GM21529 (cell line): ENCODE results near the gene ADAD1.
"Not testable (repeated sequence)": the region's sequence is repeated elsewhere in the genome, so short reads cannot be mapped to it uniquely, and the experiment has no call there.

Experiments used
- ATAC-seq: cut with Tn5 transposase; IDR thresholded peaks from one replicate; pipeline ENCODE4 v1.9.1; 2021; ENCODE audit not compliant: unreplicated experiment

Gene ADAD1

GRCh38 chr4:122378711-122379110 is at the start of gene ADAD1:
Gene ADAD1, plus strand, starts transcription at chr4:122379011. Its CDS starts 1,059 bp downstream, at chr4:122380070.
- no peak for ATAC-seq

- no peak for ATAC-seq
Measured at GRCh38 chr4:122329876-122330565, 48.8 kb upstream of the ADAD1 start.

GRCh38 chr4:122331195-122331594 is 47.6 kb upstream of the ADAD1 start:
- ATAC-seq = no peak

GRCh38 chr4:122334828-122335227 is 44.0 kb upstream of the ADAD1 start:
- no peak for ATAC-seq

GRCh38 chr4:122341886-122342285 is 36.9 kb upstream of the ADAD1 start:
- no peak for ATAC-seq

- ATAC-seq = no peak
Measured at GRCh38 chr4:122346036-122346435, 32.8 kb upstream of the ADAD1 start.

GRCh38 chr4:122346503-122346902 is 32.3 kb upstream of the ADAD1 start:
- no peak for ATAC-seq

- ATAC-seq = no peak
Measured at GRCh38 chr4:122356317-122356808, 22.4 kb upstream of the ADAD1 start.

- no peak for ATAC-seq
Measured at GRCh38 chr4:122360754-122361153, 18.1 kb upstream of the ADAD1 start.

GRCh38 chr4:122364700-122365404 is 14.0 kb upstream of the ADAD1 start:
- ATAC-seq = no peak

- not testable (repeated sequence) for ATAC-seq
Measured at GRCh38 chr4:122368786-122369185, 10.0 kb upstream of the ADAD1 start.

GRCh38 chr4:122377352-122377751 is 1.5 kb upstream of the ADAD1 start:
- ATAC-seq = no peak

GRCh38 chr4:122379239-122379638 is 428 bp downstream of the ADAD1 start:
- ATAC-seq = no peak

- no peak for ATAC-seq
Measured at GRCh38 chr4:122383341-122383740, 4.5 kb downstream of the ADAD1 start.

- no peak for ATAC-seq
Measured at GRCh38 chr4:122384245-122384644, 5.4 kb downstream of the ADAD1 start.

GRCh38 chr4:122393276-122393675 is 14.5 kb downstream of the ADAD1 start:
- no peak for ATAC-seq

GRCh38 chr4:122403861-122404260 is 25.1 kb downstream of the ADAD1 start:
- no peak for ATAC-seq

- peak; percentile 83 for ATAC-seq
Measured at GRCh38 chr4:122412547-122412946, 33.7 kb downstream of the ADAD1 start.

- no peak for ATAC-seq
Measured at GRCh38 chr4:122423246-122423645, 44.4 kb downstream of the ADAD1 start.

- ATAC-seq = no peak
Measured at GRCh38 chr4:122431351-122431750, 52.5 kb downstream of the ADAD1 start.

GRCh38 chr4:122434285-122434684 is 55.5 kb downstream of the ADAD1 start:
- no peak for ATAC-seq

GRCh38 chr4:122450847-122451246 is 72.0 kb downstream of the ADAD1 start:
- ATAC-seq = no peak
